Stimulated activated naive B cell treated with anti-CD40 and anti-IgM and Interleukin-4, amounts not matched to agents 10 μg/mL and 1 μg/mL and 100 μg/mL, for 72 hours (primary cell): ENCODE data around the gene VMA21.

Experiments
- ATAC-seq, 2 donors: fragments of 150-1000 bp; cut with Tn5 transposase; replicated peaks; 2 replicates each; pipeline ENCODE4 v1.10.0; 2021; ENCODE audit warnings: moderate library complexity in 1 of 2
- DNase-seq: peaks from one replicate; pipeline ENCODE4 v3.0.0; 2021
- H3K27ac Mint-ChIP-seq: one replicate; pipeline ENCODE4 v1.8.0; 2022; ENCODE audit warnings: mild to moderate bottlenecking, mixed read lengths
- H3K27me3 Mint-ChIP-seq, 2 donors: one replicate each; pipeline ENCODE4 v1.8.0; 2022; ENCODE audit warnings: mixed read lengths in 2 of 2
- H3K36me3 Mint-ChIP-seq, 2 donors: one replicate each; pipeline ENCODE4 v1.8.0; 2022; ENCODE audit warnings: mixed read lengths in 2 of 2, mild to moderate bottlenecking in 1 of 2
- H3K4me1 Mint-ChIP-seq, 2 donors: one replicate each; pipeline ENCODE4 v1.8.0; 2022; ENCODE audit warnings: mixed read lengths in 2 of 2, mild to moderate bottlenecking in 1 of 2
- H3K4me3 Mint-ChIP-seq, 2 donors: one replicate each; pipeline ENCODE4 v1.8.0; 2022; ENCODE audit warnings: mild to moderate bottlenecking in 2 of 2, mixed read lengths in 2 of 2, moderate library complexity in 1 of 2
- H3K9me3 Mint-ChIP-seq, 2 donors: one replicate each; pipeline ENCODE4 v1.8.0; 2022; ENCODE audit warnings: mixed read lengths in 2 of 2, mild to moderate bottlenecking in 1 of 2

The VMA21 gene

GRCh38 chrX:151402719-151403390 lies 5.8 kb downstream of the VMA21 start:
- H3K4me1 Mint-ChIP-seq: peaks cover 18 to 30% of the 10 kb centered on the region in 2 donors
- DNase-seq (no peak), ATAC-seq (no peak)
- H3K27ac Mint-ChIP-seq: no peak overlapping the region
- no peak overlapping the region for H3K4me3 Mint-ChIP-seq
- no peaks in the 10 kb centered on the region for H3K27me3 Mint-ChIP-seq
- peaks cover 5 to 15% of the 10 kb centered on the region in 2 donors for H3K36me3 Mint-ChIP-seq
- H3K9me3 Mint-ChIP-seq: no peaks in the 10 kb centered on the region

GRCh38 chrX:151416579-151416978 lies 19.6 kb downstream of the VMA21 start:
- no peak for DNase-seq
- Mint-ChIP-seq H3K27ac (no peak overlapping the region), H3K9me3 (peaks cover 0 to 2% of the 10 kb centered on the region in 2 donors), H3K4me3 (no peak overlapping the region), H3K27me3 (no peaks in the 10 kb centered on the region), H3K4me1 (peaks cover 0 to 18% of the 10 kb centered on the region in 2 donors), H3K36me3 (peaks cover 29 to 31% of the 10 kb centered on the region in 2 donors)
- peak; percentile 45 to 48 for ATAC-seq

GRCh38 chrX:151419782-151420181 lies 22.8 kb downstream of the VMA21 start:
- H3K27me3 Mint-ChIP-seq: no peaks in the 10 kb centered on the region
- H3K9me3 Mint-ChIP-seq: peaks cover 0 to 2% of the 10 kb centered on the region in 2 donors
- peaks cover 15 to 23% of the 10 kb centered on the region in 2 donors for H3K36me3 Mint-ChIP-seq
- ATAC-seq: no peak
- no peak overlapping the region for H3K27ac Mint-ChIP-seq
- H3K4me1 Mint-ChIP-seq: peaks cover 0 to 18% of the 10 kb centered on the region in 2 donors
- DNase-seq: no peak
- H3K4me3 Mint-ChIP-seq: no peak overlapping the region

GRCh38 chrX:151424505-151424904 lies 27.5 kb downstream of the VMA21 start:
- no peaks in the 10 kb centered on the region for H3K27me3 Mint-ChIP-seq
- peaks cover 4 to 7% of the 10 kb centered on the region in 2 donors for H3K36me3 Mint-ChIP-seq
- H3K4me1 Mint-ChIP-seq: no peaks in the 10 kb centered on the region
- DNase-seq (no peak), ATAC-seq (no peak)
- H3K4me3 Mint-ChIP-seq: no peak overlapping the region
- H3K9me3 Mint-ChIP-seq: no peaks in the 10 kb centered on the region
- H3K27ac Mint-ChIP-seq: no peak overlapping the region

GRCh38 chrX:151448509-151448908 lies 51.5 kb downstream of the VMA21 start:
- Mint-ChIP-seq H3K9me3 (peaks cover 3 to 6% of the 10 kb centered on the region in 2 donors), H3K4me1 (no peaks in the 10 kb centered on the region), H3K27me3 (peaks cover 0 to 12% of the 10 kb centered on the region in 2 donors), H3K27ac (no peak overlapping the region), H3K36me3 (no peaks in the 10 kb centered on the region), H3K4me3 (no peak overlapping the region)
- DNase-seq (no peak), ATAC-seq (no peak)

GRCh38 chrX:151458824-151459223 lies 61.8 kb downstream of the VMA21 start:
- Mint-ChIP-seq H3K4me1 (no peaks in the 10 kb centered on the region), H3K27me3 (peaks cover 0 to 7% of the 10 kb centered on the region in 2 donors), H3K9me3 (peaks cover 1 to 5% of the 10 kb centered on the region in 2 donors), H3K4me3 (no peak overlapping the region), H3K27ac (no peak overlapping the region), H3K36me3 (no peaks in the 10 kb centered on the region)
- DNase-seq (no peak), ATAC-seq (no peak)
